Measurements from ENCODE around the gene SLC34A1.

GRCh38 chr5:177334781-177335700 lies 49.2 kb upstream of the SLC34A1 start:
- TF ChIP-seq CTCF (conservative IDR thresholded peaks at IDR 0.05; ENCODE audit: low read length) (no peak), EZH2phosphoT487 (IDR thresholded peaks at IDR 0.05; ENCODE audit: borderline replicate concordance, low read depth, low read length) (no peak)

All from OCI-LY7 (cell line).